Heart right ventricle (tissue), 16 donors: ENCODE results near the gene PCBP2. TPM values are rescaled to one million over a fixed set of nuclear protein-coding genes. Genes with fewer than 3 reads are reported as not detected.

ENCODE experiments used
- ATAC-seq, 8 donors: fragments of 200-7000 bp; cut with Tn5 transposase; one replicate each; pipeline ENCODE4 v1.9.1; 2020; ENCODE audit warnings: mild to moderate bottlenecking in 8 of 8, moderate library complexity in 8 of 8, moderate number of reproducible peaks in 1 of 8
- DNase-seq, 2 donors: peaks; one replicate each; pipeline ENCODE4 v3.0.0-alpha.2; 2020
- H3K27ac ChIP-seq, 10 donors: fragments of 200-600 bp; sonication (generic) in 2 of 10; one replicate each; pipeline versions ENCODE4 v1.5.0 to v1.8.0; 2020 to 2022; ENCODE audit warnings: mild to moderate bottlenecking in 3 of 10
- H3K27me3 ChIP-seq, 7 donors: fragments of 200-600 bp; one replicate each; pipeline ENCODE4 v1.8.0; 2021 to 2022; ENCODE audit warnings: mild to moderate bottlenecking in 2 of 7
- H3K36me3 ChIP-seq, 9 donors: fragments of 200-600 bp; sonication (generic) in 1 of 9; one replicate each; pipeline versions ENCODE4 v1.5.0 to v1.8.0; 2020 to 2022; ENCODE audit warnings: mild to moderate bottlenecking in 2 of 9
- H3K4me1 ChIP-seq, 9 donors: fragments of 200-600 bp; sonication (generic) in 1 of 9; one replicate each; pipeline versions ENCODE4 v1.5.0 to v1.8.0; 2020 to 2022; ENCODE audit warnings: mild to moderate bottlenecking in 4 of 9
- H3K4me3 ChIP-seq, 10 donors: fragments of 200-600 bp; sonication (generic) in 2 of 10; one replicate each; pipeline versions ENCODE4 v1.5.0 to v1.8.0; 2020 to 2022; ENCODE audit warnings: mild to moderate bottlenecking in 7 of 10, moderate library complexity in 2 of 10
- H3K9me3 ChIP-seq, 11 donors: fragments of 200-600 bp in 10 of 11; sonication (generic) in 2 of 11; one replicate each; pipeline versions ENCODE4 v1.5.0 to v1.8.0; 2013 to 2022; ENCODE audit warnings: mild to moderate bottlenecking in 2 of 11, control low read depth in 1 of 11, moderate library complexity in 1 of 11
- CTCF ChIP-seq, 9 donors: fragments of 200-600 bp; sonication (generic) in 2 of 9; IDR thresholded peaks; one replicate each; pipeline versions ENCODE4 v1.5.0 to v1.8.0; 2021 to 2022; ENCODE audit warnings: antibody characterized with exemption in 9 of 9, mild to moderate bottlenecking in 5 of 9, moderate library complexity in 1 of 9
- WGBS, 2 donors: extraction: QIAGEN DNeasy Blood & Tissue Kit; methylation state at CpG; one replicate each; pipeline ENCODE4 v1.1.7; 2013; ENCODE audit warnings: inconsistent platforms in 1 of 2; 5-methylcytosine and 5-hydroxymethylcytosine counted together
- intact Hi-C, 10 donors: fragments of 100-400 bp; cut with DNase I; formaldehyde crosslinking; loops; one replicate each; pipeline versions ENCODE4 v1.11.1 to v1.14.2; 2022
- polyA plus RNA-seq, 2 donors: library from polyadenylated mRNA; stranded (reverse); fragments of 200-250 nt; gene quantifications; one replicate each; pipeline ENCODE4 v1.2.3, GENCODE V29; 2013
- total RNA-seq, 10 donors: library from RNA; stranded (reverse); fragmentation: NEBNext Ultra II Directional in 3 of 10; extraction: Animal tissue kit (Norgen Biotek cat#: 25700) in 3 of 10; gene quantifications; one replicate each; pipeline versions ENCODE4 v1.2.1 to v1.2.4, GENCODE V29; 2021 to 2023
- donor health status: Arrhythmogenic right ventricular cardiomyopathy.
- donor health status: ischemic (EF 13 %, LVEDD 7.1; RV severe dilation, severe dysfunction).
- donor health status: healthy with polysubstance abuse.
- donor health status: DM: no; HTN: yes; CAD: no.
- donor health status: DM: no; HTN: no; CAD: no.
- donor health status: ischemic (EF 25% LVEDD 6.9; RV normal size, moderate dysfunction).
- donor health status: ischemic (EF 25% LVEDD 5.7; RV mildly dilated, moderate dysfunction).
- donor health status: healthy.
- donor health status: DM: yes; HTN: yes; CAD: no.
- donor health status: Ischemic cardiomyopathy.
- donor health status: ischemic (EF 35%, LVEDD 5.7; RV mildly dilated, moderate dysfunction).
- donor health status: nonischemic (EF 11% LVEDD 7.7; RV severe dilation, severe dysfunction).
- donor health status: DM: yes; HTN: yes; CAD: no.
- donor health status: PGD.
- donor health status: ischemic (EF 29% LVEDD 5.4; RV normal size, mild dysfunction).
- donor health status: nonischemic (EF 23%, LVEDD 6.1; RV moderate dilation, normal function).

PCBP2 gene
- total and polyA plus RNA-seq, 12 donors, result 281 to 579 (median 555) TPM

GRCh38 chr12:53492830-53493609, 41.1 kb downstream of the PCBP2 start:
- no peaks in the 10 kb centered on the region for H3K9me3 ChIP-seq
- 2% methylated on average over 40 to 51 of the region's 52 CpGs for WGBS, 2 donors
- no peaks in the 10 kb centered on the region for H3K27me3 ChIP-seq
- intact Hi-C loops, result loop anchor here in 4 of 10 donors (2.0 to 5.0 kb wide), 3 partner anchors 14 to 41 kb away; partner anchors contain the start of gene PCBP2 (in 2 of the 4)
- peaks cover 0 to 48% (median 26%) of the 10 kb centered on the region in 9 donors for H3K4me1 ChIP-seq
- TF ChIP-seq CTCF (IDR thresholded peaks at IDR 0.05), result peak in 3 of 9 donors; percentile 30 to 40 (median 30)
- DNase-seq (peak; percentile 89 to 92), ATAC-seq (peak; percentile 92 to 95 (median 94))
- peaks cover 0 to 5% (median 0%) of the 10 kb centered on the region in 9 donors for H3K36me3 ChIP-seq
- H3K27ac ChIP-seq, result peak overlapping the region in 9 of 10 donors; percentile 53 to 92 (median 86)
- H3K4me3 ChIP-seq, result peak overlapping the region; percentile 4 to 66 (median 60)

GRCh38 chr12:53493610-53494391, 41.9 kb downstream of the PCBP2 start:
- WGBS, 2 donors, result 27 to 37% methylated on average over 11 of the region's 11 CpGs
- Histone ChIP-seq H3K27me3 (no peaks in the 10 kb centered on the region), H3K27ac (peak overlapping the region in 9 of 10 donors; percentile 53 to 92 (median 86)), H3K36me3 (no peaks in the 10 kb centered on the region), H3K9me3 (no peaks in the 10 kb centered on the region), H3K4me1 (peaks cover 0 to 55% (median 26%) of the 10 kb centered on the region in 9 donors), H3K4me3 (peak overlapping the region in 9 of 10 donors; percentile 31 to 66 (median 61))
- DNase-seq (no peak), ATAC-seq (no peak)
- intact Hi-C loops, result loop anchor here in 4 of 10 donors (2.0 to 5.0 kb wide), 3 partner anchors 15 to 42 kb away; partner anchors contain the start of gene PCBP2 (in 2 of the 4)
- TF ChIP-seq CTCF (IDR thresholded peaks at IDR 0.05), result no peak

GRCh38 chr12:53495903-53496751, 44.2 kb downstream of the PCBP2 start:
- Histone ChIP-seq H3K4me3 (peak overlapping the region in 1 of 10 donors; percentile 11), H3K9me3 (no peaks in the 10 kb centered on the region), H3K27ac (peak overlapping the region in 9 of 10 donors; percentile 0 to 62 (median 45)), H3K27me3 (no peaks in the 10 kb centered on the region), H3K4me1 (peaks cover 0 to 64% (median 30%) of the 10 kb centered on the region in 9 donors), H3K36me3 (no peaks in the 10 kb centered on the region)
- ATAC-seq (no peak), DNase-seq (peak in 1 of 2 donors; percentile 61)
- no peak for TF ChIP-seq CTCF (IDR thresholded peaks at IDR 0.05)
- intact Hi-C loops, result no loop called here
- 43 to 50% methylated on average over 5 of the region's 5 CpGs for WGBS, 2 donors
